HepG2 (cell line): ENCODE data around the gene MBIP. TPM values are rescaled to one million over a fixed set of nuclear protein-coding genes. Genes with fewer than 3 reads are reported as not detected.

Experiments used
- ATAC-seq: fragments of 200-7000 bp; cut with Tn5 transposase; 3 replicates; pipeline ENCODE4 v1.9.1; 2020; ENCODE audit warnings: mild to moderate bottlenecking, moderate library complexity
- BruUV-seq: library from RNA; stranded (reverse); fragments of 400-500 nt; replicated peaks from 2 replicates; lab custom pipeline; 2021; lab: Mats Ljungman, UMichigan
- CTCF ChIA-PET: fragments of 300-600 bp; formaldehyde crosslinking; extraction: SDS; loops from one replicate; lab custom pipeline; 2021; ENCODE audit warnings: low total read pairs, inconsistent platforms, low intra/inter-chr PET ratio; lab: Yijun Ruan, JAX
- POLR2A ChIA-PET: fragments of 350-600 bp; sonication (Branson Sonifier 250); formaldehyde crosslinking; loops from one replicate; lab custom pipeline; 2020; ENCODE audit warnings: antibody characterized with exemption, inconsistent platforms; lab: Yijun Ruan, JAX
- DNase-seq: peaks from one replicate; pipeline ENCODE4 v3.0.0-alpha.2; 2015; ENCODE audit warnings: low spot score
- FAIRE-seq: peaks from 3 replicates; lab custom pipeline; 2011; peaks lifted over from hg19 to GRCh38; lab: Jason Lieb, UNC
- H2AFZ ChIP-seq: one replicate; pipeline ENCODE4 v1.6.1; 2011; ENCODE audit warnings: low read length, inconsistent platforms
- H3K27ac ChIP-seq: fragments of 300-600 bp; 3 replicates; pipeline ENCODE4 v1.8.0; 2011; ENCODE audit warnings: mixed run types, mild to moderate bottlenecking, mixed read lengths, low read length, inconsistent platforms; ENCODE audit not compliant: insufficient read depth; ENCODE audit errors: extremely low read length
- H3K27me3 ChIP-seq, 2 experiments: fragments of 200-600 bp in 1 of 2; 2 replicates in 1 of 2; 3 replicates in 1 of 2; pipeline versions ENCODE4 v1.6.0 to v1.8.0; 2011; ENCODE audit warnings: low read length in 2 of 2, mild to moderate bottlenecking in 2 of 2, moderate library complexity in 2 of 2, inconsistent platforms in 1 of 2; ENCODE audit not compliant: insufficient read depth in 2 of 2, control insufficient read depth in 1 of 2
- H3K36me3 ChIP-seq, 2 experiments: fragments of 200-600 bp in 1 of 2; replicated peaks in 1 of 2; 2 replicates in 1 of 2; 3 replicates in 1 of 2; pipeline versions ENCODE4 v1.5.1 to v1.8.0; 2011; ENCODE audit warnings: low read length in 2 of 2, inconsistent platforms in 1 of 2; ENCODE audit not compliant: insufficient read depth in 2 of 2, control insufficient read depth in 1 of 2
- H3K4me1 ChIP-seq: 2 replicates; pipeline ENCODE4 v1.5.1; 2012; ENCODE audit warnings: low read length, inconsistent platforms; ENCODE audit not compliant: insufficient read depth
- H3K4me2 ChIP-seq: 2 replicates; pipeline ENCODE4 v1.6.0; 2011; ENCODE audit warnings: low read depth, low read length, inconsistent platforms
- H3K4me3 ChIP-seq, 3 experiments: fragments of 200-600 bp in 1 of 3; sonication (generic), shearing (Covaris generic) in 1 of 3; replicated peaks in 1 of 3; 2 replicates each; pipeline ENCODE4 v1.5.1; 2011 to 2016; ENCODE audit warnings: low read length in 3 of 3, inconsistent platforms in 2 of 3, low read depth in 2 of 3, mild to moderate bottlenecking in 2 of 3, control low read depth in 1 of 3, mixed read lengths in 1 of 3; ENCODE audit not compliant: insufficient read depth in 1 of 3
- H3K79me2 ChIP-seq: one replicate; pipeline ENCODE4 v1.6.1; 2011; ENCODE audit warnings: low read length, inconsistent platforms; ENCODE audit not compliant: insufficient read depth
- H3K9ac ChIP-seq: 2 replicates; pipeline ENCODE4 v1.6.0; 2011; ENCODE audit warnings: mild to moderate bottlenecking, low read depth, low read length, inconsistent platforms; ENCODE audit not compliant: insufficient read depth
- H3K9me3 ChIP-seq: 2 replicates; pipeline ENCODE4 v1.5.1; 2012; ENCODE audit warnings: mild to moderate bottlenecking, low read length
- H4K20me1 ChIP-seq: 2 replicates; pipeline ENCODE4 v1.6.0; 2011; ENCODE audit warnings: inconsistent platforms, mild to moderate bottlenecking, low read length, moderate library complexity; ENCODE audit not compliant: insufficient read depth
- CBX5 ChIP-seq: sonication (generic); formaldehyde crosslinking; IDR thresholded peaks from 2 replicates; pipeline ENCODE4 v1.4.0; 2020; ENCODE audit warnings: missing genetic modification reagents, borderline replicate concordance
- FOXO4 ChIP-seq: sonication (generic); formaldehyde crosslinking; conservative IDR thresholded peaks from 2 replicates; pipeline ENCODE4 v1.8.1; 2023; ENCODE audit warnings: missing genetic modification reagents
- GATA4 ChIP-seq: sonication (generic); IDR thresholded peaks from 2 replicates; pipeline ENCODE4 v1.6.1; 2016; ENCODE audit warnings: antibody characterized with exemption, low read depth, borderline replicate concordance
- HMGXB3 ChIP-seq: sonication (generic); formaldehyde crosslinking; IDR thresholded peaks from 2 replicates; pipeline ENCODE4 v1.4.0; 2020; ENCODE audit warnings: missing genetic modification reagents, borderline replicate concordance
- HNRNPUL1 ChIP-seq: fragments of 200-400 bp; formaldehyde crosslinking; IDR thresholded peaks from 2 replicates; pipeline ENCODE4 v1.6.1; 2017; ENCODE audit warnings: low read depth, mild to moderate bottlenecking, low read length, moderate library complexity
- HOXA7 ChIP-seq: sonication (generic); formaldehyde crosslinking; IDR thresholded peaks from 2 replicates; pipeline ENCODE4 v1.8.1; 2022; ENCODE audit warnings: mild to moderate bottlenecking, missing genetic modification reagents, moderate library complexity
- MLXIP ChIP-seq: sonication (generic); formaldehyde crosslinking; IDR thresholded peaks from 2 replicates; pipeline ENCODE4 v1.9.0; 2021; ENCODE audit warnings: missing genetic modification reagents, borderline replicate concordance
- PHF20 ChIP-seq: sonication (generic); formaldehyde crosslinking; IDR thresholded peaks from 2 replicates; pipeline ENCODE4 v1.5.0; 2020; ENCODE audit warnings: mild to moderate bottlenecking, missing genetic modification reagents
- POLR2G ChIP-seq: fragments of 200-400 bp; formaldehyde crosslinking; IDR thresholded peaks from 2 replicates; pipeline ENCODE4 v1.6.1; 2018; ENCODE audit warnings: mild to moderate bottlenecking, low read depth, low read length, moderate library complexity
- RFX5 ChIP-seq: IDR thresholded peaks from 2 replicates; pipeline ENCODE4 v1.6.1; 2011; ENCODE audit warnings: low read depth, low read length, improper control_type of control experiment
- SMAD3 ChIP-seq: sonication (generic); formaldehyde crosslinking; IDR thresholded peaks from 2 replicates; pipeline ENCODE4 v1.4.0; 2020; ENCODE audit warnings: missing genetic modification reagents
- ZNF12 ChIP-seq: sonication (generic); formaldehyde crosslinking; IDR thresholded peaks from 2 replicates; pipeline ENCODE4 v1.5.0; 2020; ENCODE audit warnings: missing genetic modification reagents
- ZNF552 ChIP-seq: sonication (generic); formaldehyde crosslinking; IDR thresholded peaks from 2 replicates; pipeline ENCODE4 v1.9.0; 2022; ENCODE audit warnings: missing genetic modification reagents, mild to moderate bottlenecking, borderline replicate concordance
- ZNF704 ChIP-seq: sonication (generic); formaldehyde crosslinking; IDR thresholded peaks from 2 replicates; pipeline ENCODE4 v1.8.1; 2023; ENCODE audit warnings: mild to moderate bottlenecking, inconsistent platforms, moderate library complexity, missing genetic modification reagents, borderline replicate concordance
- WGBS: methylation state at CpG from one replicate; pipeline ENCODE4 v1.1.6; 2017; ENCODE audit warnings: low lambda C conversion rate; 5-methylcytosine and 5-hydroxymethylcytosine counted together
- in situ Hi-C: cut with HindIII; loops from 2 replicates; pipeline ENCODE4 v1.10.0; 2017; ENCODE audit warnings: low pct_unique_long_range_greater_than_20kb; ENCODE audit not compliant: extremely low pct_ligation_motif_present
- intact Hi-C: fragments of 100-400 bp; cut with micrococcal nuclease; formaldehyde crosslinking; loops from one replicate; pipeline ENCODE4 v1.10.0; 2022; ENCODE audit not compliant: unreplicated experiment
- polyA plus RNA-seq, 8 experiments: library from polyadenylated mRNA; depleted of rRNA in 3 of 8; stranded (reverse) in 7 of 8; unstranded in 1 of 8; fragments of >200 nt; fragmentation: Illumina TruSeq in 4 of 8; extraction: Trizol in 4 of 8; gene quantifications; 2 replicates each; pipeline versions ENCODE4 v1.2.1 to v1.2.3, GENCODE V29; 2011 to 2016; ENCODE audit warnings: low read depth in 4 of 8, missing spikeins in 1 of 8, mixed read lengths in 1 of 8; ENCODE audit not compliant: insufficient read depth in 1 of 8
- total RNA-seq, 5 experiments: library from RNA; depleted of rRNA; stranded (reverse); fragments of >200 nt; fragmentation: Illumina TruSeq; extraction: Trizol; gene quantifications; 2 replicates each; pipeline ENCODE4 v1.2.3, GENCODE V29; 2016; ENCODE audit warnings: low read depth in 1 of 5

Gene MBIP
- total and polyA plus RNA-seq, 2 of the 13 experiments (the other 11 are each of a cell fraction or from before 2014, with no cell fraction given), result 48.1 to 48.6 TPM

- POLR2A ChIA-PET, result no interaction called here
- no peak overlapping the region for H3K27ac ChIP-seq
- H4K20me1 ChIP-seq, result no peaks in the 10 kb centered on the region
- no peaks in the 10 kb centered on the region for H3K9me3 ChIP-seq
- CTCF ChIA-PET, result no interaction called here
- FAIRE-seq (no peak), DNase-seq (no peak), ATAC-seq (no peak)
- intact Hi-C loops, result no loop called here
- BruUV-seq, result no TSS peak
- no peak overlapping the region for H2AFZ ChIP-seq
- H3K4me2 ChIP-seq, result no peak overlapping the region
- H3K36me3 ChIP-seq, result no peaks in the 10 kb centered on the region
- H3K4me1 ChIP-seq, result no peaks in the 10 kb centered on the region
- in situ Hi-C loops, result no loop called here
- peaks cover 4 to 27% of the 10 kb centered on the region in 2 experiments; a peak in 3 of 5 replicates for H3K27me3 ChIP-seq
- no peak overlapping the region for H3K4me3 ChIP-seq
- H3K9ac ChIP-seq, result no peak overlapping the region
- WGBS, result 14% methylated on average over 3 of the region's 3 CpGs
- no peaks in the 10 kb centered on the region for H3K79me2 ChIP-seq
- TF ChIP-seq HMGXB3 (CRISPR knock-in tag) (no peak), POLR2G (no peak), MLXIP (no peak), ZNF704 (CRISPR knock-in tag) (no peak), SMAD3 (no peak), HNRNPUL1 (no peak), ZNF552 (no peak), FOXO4 (no peak), RFX5 (no peak), GATA4 (no peak), HOXA7 (CRISPR knock-in tag) (no peak), ZNF12 (CRISPR knock-in tag) (no peak), PHF20 (CRISPR knock-in tag) (no peak), CBX5 (CRISPR knock-in tag) (no peak)
Measured at GRCh38 chr14:36258241-36258640, 62.2 kb downstream of the MBIP start.
